WERI-Rb-1 (cell line): ENCODE data around the gene RAD18.

Source experiments
- DNase-seq: peaks from one replicate; pipeline ENCODE4 v3.0.0-alpha.2; 2020
- H3K27ac ChIP-seq: fragments of 250-450 bp; sonication (Bioruptor Pico); 2 replicates; pipeline ENCODE4 v1.5.1; 2020; ENCODE audit warnings: mild to moderate bottlenecking, moderate library complexity
- H3K27me3 ChIP-seq: fragments of 250-450 bp; sonication (Bioruptor Pico); 2 replicates; pipeline ENCODE4 v1.5.1; 2021; ENCODE audit warnings: mild to moderate bottlenecking, low read depth, moderate library complexity; ENCODE audit not compliant: insufficient read depth, severe bottlenecking
- H3K36me3 ChIP-seq: fragments of 250-450 bp; sonication (Bioruptor Pico); 2 replicates; pipeline ENCODE4 v1.5.1; 2020; ENCODE audit warnings: mild to moderate bottlenecking, moderate library complexity
- H3K4me3 ChIP-seq: 2 replicates; pipeline ENCODE4 v1.5.1; 2011; ENCODE audit warnings: low read depth, mild to moderate bottlenecking, control low read depth, low read length
- H3K9me3 ChIP-seq: fragments of 250-450 bp; sonication (Bioruptor Pico); 2 replicates; pipeline ENCODE4 v1.5.1; 2021; ENCODE audit warnings: mild to moderate bottlenecking, moderate library complexity; ENCODE audit not compliant: severe bottlenecking
- CTCF ChIP-seq: IDR thresholded peaks from 2 replicates; pipeline ENCODE4 v1.5.1; 2011; ENCODE audit warnings: low read depth, mild to moderate bottlenecking, control low read depth, inconsistent platforms, low read length

RAD18 gene

GRCh38 chr3:8903191-8903590 lies 60.1 kb downstream of the RAD18 start:
- H3K27ac ChIP-seq, result no peak overlapping the region
- H3K36me3 ChIP-seq, result peaks cover 10% of the 10 kb centered on the region
- no peaks in the 10 kb centered on the region for H3K9me3 ChIP-seq
- DNase-seq, result no peak
- H3K4me3 ChIP-seq, result no peak overlapping the region
- no peak for TF ChIP-seq CTCF
- no peaks in the 10 kb centered on the region for H3K27me3 ChIP-seq

- no peaks in the 10 kb centered on the region for H3K9me3 ChIP-seq
- H3K4me3 ChIP-seq, result no peak overlapping the region
- TF ChIP-seq CTCF, result no peak
- peaks cover 12% of the 10 kb centered on the region for H3K36me3 ChIP-seq
- H3K27ac ChIP-seq, result no peak overlapping the region
- no peaks in the 10 kb centered on the region for H3K27me3 ChIP-seq
- DNase-seq, result no peak
Observed at GRCh38 chr3:8900869-8901268, 62.4 kb downstream of the RAD18 start.

GRCh38 chr3:8899876-8900460 lies 63.3 kb downstream of the RAD18 start:
- H3K9me3 ChIP-seq, result no peaks in the 10 kb centered on the region
- no peak overlapping the region for H3K4me3 ChIP-seq
- TF ChIP-seq CTCF, result no peak
- no peaks in the 10 kb centered on the region for H3K27me3 ChIP-seq
- H3K27ac ChIP-seq, result no peak overlapping the region
- peaks cover 12% of the 10 kb centered on the region for H3K36me3 ChIP-seq
- no peak for DNase-seq

- DNase-seq, result no peak
- Histone ChIP-seq H3K9me3 (no peaks in the 10 kb centered on the region), H3K36me3 (peaks cover 12% of the 10 kb centered on the region), H3K4me3 (no peak overlapping the region), H3K27me3 (no peaks in the 10 kb centered on the region), H3K27ac (no peak overlapping the region)
- TF ChIP-seq CTCF, result no peak
Observed at GRCh38 chr3:8895829-8896228, 67.4 kb downstream of the RAD18 start.

- Histone ChIP-seq H3K4me3 (no peak overlapping the region), H3K36me3 (peaks cover 8% of the 10 kb centered on the region), H3K27me3 (no peaks in the 10 kb centered on the region), H3K9me3 (no peaks in the 10 kb centered on the region), H3K27ac (no peak overlapping the region)
- no peak for TF ChIP-seq CTCF
- no peak for DNase-seq
Observed at GRCh38 chr3:8893001-8893400, 70.3 kb downstream of the RAD18 start.

- Histone ChIP-seq H3K9me3 (no peaks in the 10 kb centered on the region), H3K27me3 (no peaks in the 10 kb centered on the region), H3K27ac (no peak overlapping the region), H3K4me3 (no peak overlapping the region), H3K36me3 (peaks cover 5% of the 10 kb centered on the region)
- TF ChIP-seq CTCF, result no peak
- DNase-seq, result no peak
Observed at GRCh38 chr3:8891774-8892173, 71.5 kb downstream of the RAD18 start.
